HG02571 (cell line): Measurements from ENCODE around the gene CCL22.
"Not testable (repeated sequence)": the region's sequence is repeated elsewhere in the genome, so short reads cannot be mapped to it uniquely, and the experiment has no call there.

Experiments
- ATAC-seq: cut with Tn5 transposase; IDR thresholded peaks from one replicate; pipeline ENCODE4 v1.9.1; 2021; ENCODE audit warnings: mild to moderate bottlenecking, moderate library complexity; ENCODE audit not compliant: unreplicated experiment

CCL22 gene

GRCh38 chr16:57358527-57359095 is at the start of gene CCL22:
Gene CCL22 (plus strand): TSS chr16:57358783. CDS start chr16:57358817, 34 bp downstream.
- no peak for ATAC-seq

GRCh38 chr16:57310801-57311200 is 47.8 kb upstream of the CCL22 start:
- no peak for ATAC-seq

GRCh38 chr16:57313509-57313908 is 45.1 kb upstream of the CCL22 start:
- ATAC-seq, result no peak

- ATAC-seq, result no peak
Measured at GRCh38 chr16:57314161-57314785, 44.3 kb upstream of the CCL22 start.

GRCh38 chr16:57315416-57315815 is 43.2 kb upstream of the CCL22 start:
- no peak for ATAC-seq

GRCh38 chr16:57316390-57317017 is 42.1 kb upstream of the CCL22 start:
- ATAC-seq, result no peak

- no peak for ATAC-seq
Measured at GRCh38 chr16:57318240-57318970, 40.2 kb upstream of the CCL22 start.

GRCh38 chr16:57319646-57320045 is 38.9 kb upstream of the CCL22 start:
- ATAC-seq, result no peak

GRCh38 chr16:57324749-57325148 is 33.8 kb upstream of the CCL22 start:
- no peak for ATAC-seq

GRCh38 chr16:57325458-57325857 is 33.1 kb upstream of the CCL22 start:
- ATAC-seq, result no peak

GRCh38 chr16:57329718-57330327 is 28.8 kb upstream of the CCL22 start:
- ATAC-seq, result no peak

- ATAC-seq, result no peak
Measured at GRCh38 chr16:57331355-57331754, 27.2 kb upstream of the CCL22 start.

GRCh38 chr16:57333402-57333801 is 25.2 kb upstream of the CCL22 start:
- no peak for ATAC-seq

GRCh38 chr16:57335366-57335765 is 23.2 kb upstream of the CCL22 start:
- no peak for ATAC-seq

- ATAC-seq, result no peak
Measured at GRCh38 chr16:57341062-57341440, 17.5 kb upstream of the CCL22 start.

- no peak for ATAC-seq
Measured at GRCh38 chr16:57341441-57342303, 16.9 kb upstream of the CCL22 start.

- not testable (repeated sequence) for ATAC-seq
Measured at GRCh38 chr16:57342606-57343005, 16.0 kb upstream of the CCL22 start.

- no peak for ATAC-seq
Measured at GRCh38 chr16:57343221-57343620, 15.4 kb upstream of the CCL22 start.

- ATAC-seq, result not testable (repeated sequence)
Measured at GRCh38 chr16:57344094-57344493, 14.5 kb upstream of the CCL22 start.

GRCh38 chr16:57345021-57345420 is 13.6 kb upstream of the CCL22 start:
- no peak for ATAC-seq
